ENCODE data around the gene M1AP. TPM values are rescaled to one million over a fixed set of nuclear protein-coding genes. Genes with fewer than 3 reads are reported as not detected.

Gene M1AP
- total RNA-seq, 1 donor from 2014 or later = 1.4 TPM

- intact Hi-C loops (cut with DNase I) = no loop called here
Observed at GRCh38 chr2:74528600-74529356, 119.4 kb downstream of the M1AP start.

GRCh38 chr2:74527741-74528140 lies 120.4 kb downstream of the M1AP start:
- H3K4me1 ChIP-seq = peaks cover 24% of the 10 kb centered on the region

More at GRCh38 chr2:74528600-74529356, 119.4 kb downstream of the M1AP start:
- Histone ChIP-seq H3K36me3 (peaks cover 37% of the 10 kb centered on the region), H3K9me3 (no peaks in the 10 kb centered on the region), H3K4me1 (peaks cover 24% of the 10 kb centered on the region), H3K27ac (peak overlapping the region; percentile 95), H3K4me3 (peak overlapping the region; percentile 99), H3K27me3 (no peaks in the 10 kb centered on the region)
- DNase-seq = no peak
- no peak for TF ChIP-seq CTCF (IDR thresholded peaks at IDR 0.05)
- ATAC-seq = peak; percentile 8

GRCh38 chr2:74526649-74527230 lies 121.4 kb downstream of the M1AP start:
- ATAC-seq (no peak), DNase-seq (no peak)
- no peaks in the 10 kb centered on the region for H3K27me3 ChIP-seq
- no peak overlapping the region for H3K4me3 ChIP-seq
- intact Hi-C loops (cut with DNase I) = no loop called here
- H3K27ac ChIP-seq = no peak overlapping the region
- H3K9me3 ChIP-seq = no peaks in the 10 kb centered on the region
- TF ChIP-seq CTCF (IDR thresholded peaks at IDR 0.05) = no peak
- peaks cover 22% of the 10 kb centered on the region for H3K36me3 ChIP-seq
- peaks cover 22% of the 10 kb centered on the region for H3K4me1 ChIP-seq

More at GRCh38 chr2:74527741-74528140, 120.4 kb downstream of the M1AP start:
- Histone ChIP-seq H3K9me3 (no peaks in the 10 kb centered on the region), H3K27ac (no peak overlapping the region), H3K4me3 (no peak overlapping the region), H3K27me3 (no peaks in the 10 kb centered on the region), H3K36me3 (peaks cover 28% of the 10 kb centered on the region)
- DNase-seq (no peak), ATAC-seq (no peak)
- no peak for TF ChIP-seq CTCF (IDR thresholded peaks at IDR 0.05)
- intact Hi-C loops (cut with DNase I) = no loop called here

GRCh38 chr2:74525717-74526648 lies 122.1 kb downstream of the M1AP start, which contains the start of gene DQX1:
DQX1 (minus strand) TSS chr2:74526231; CDS start chr2:74525729, 502 bp downstream.
- peaks cover 15% of the 10 kb centered on the region for H3K4me1 ChIP-seq
- TF ChIP-seq CTCF (IDR thresholded peaks at IDR 0.05) = no peak
- ATAC-seq (no peak), DNase-seq (no peak)
- H3K9me3 ChIP-seq = no peaks in the 10 kb centered on the region
- peaks cover 22% of the 10 kb centered on the region for H3K36me3 ChIP-seq
- H3K27ac ChIP-seq = no peak within 1 kb of the TSS
- H3K27me3 ChIP-seq = no peaks in the 10 kb centered on the region
- intact Hi-C loops (cut with DNase I) = no loop called here
- H3K4me3 ChIP-seq = no peak within 1 kb of the TSS

- no peak overlapping the region for H3K4me3 ChIP-seq
- peaks cover 10% of the 10 kb centered on the region for H3K4me1 ChIP-seq
- no peak for DNase-seq
- peaks cover 22% of the 10 kb centered on the region for H3K36me3 ChIP-seq
- ATAC-seq = no peak
- H3K9me3 ChIP-seq = no peaks in the 10 kb centered on the region
- no peak overlapping the region for H3K27ac ChIP-seq
- intact Hi-C loops (cut with DNase I) = no loop called here
- peaks cover 5% of the 10 kb centered on the region for H3K27me3 ChIP-seq
- no peak for TF ChIP-seq CTCF (IDR thresholded peaks at IDR 0.05)
Observed at GRCh38 chr2:74524955-74525716, 123.0 kb downstream of the M1AP start.
